OCI-LY7 (cell line): ENCODE results near the gene ZNF804A. TPM values are rescaled to one million over a fixed set of nuclear protein-coding genes. Genes with fewer than 3 reads are reported as not detected.

Experiments used
- BruUV-seq: library from RNA; stranded (reverse); fragments of 400-500 nt; replicated peaks from 2 replicates; lab custom pipeline; 2021; lab: Mats Ljungman, UMichigan
- CTCF ChIA-PET: fragments of 300-600 bp; sonication (Branson Sonifier 250); formaldehyde crosslinking; loops from one replicate; lab custom pipeline; 2022; ENCODE audit warnings: antibody characterized with exemption; ENCODE audit not compliant: unreplicated experiment; lab: Charles Lee
- POLR2A ChIA-PET: fragments of 300-600 bp; sonication (Branson Sonifier 250); formaldehyde crosslinking; loops from one replicate; lab custom pipeline; 2022; ENCODE audit warnings: antibody characterized with exemption; lab: Charles Lee
- DNase-seq: peaks from one replicate; pipeline ENCODE4 v3.0.0-alpha.2; 2015; ENCODE audit warnings: low spot score
- H2AFZ ChIP-seq: fragments of 200-600 bp; sonication (generic), shearing (Covaris generic); 2 replicates; pipeline ENCODE4 v1.6.1; 2014; ENCODE audit warnings: mild to moderate bottlenecking, antibody characterized with exemption, low read length, moderate library complexity
- H3K27ac ChIP-seq: fragments of 200-600 bp; sonication (generic); 2 replicates; pipeline ENCODE4 v1.5.1; 2014; ENCODE audit warnings: mixed run types, low read depth, mild to moderate bottlenecking, moderate library complexity, low read length, inconsistent platforms; ENCODE audit not compliant: poor library complexity, severe bottlenecking
- H3K36me3 ChIP-seq: fragments of 200-600 bp; sonication (generic); 2 replicates; pipeline ENCODE4 v1.6.1; 2014; ENCODE audit warnings: mild to moderate bottlenecking, antibody characterized with exemption, low read length, moderate library complexity, mixed read lengths; ENCODE audit not compliant: insufficient read depth
- H3K4me1 ChIP-seq: fragments of 200-600 bp; sonication (generic); 2 replicates; pipeline ENCODE4 v1.5.1; 2014; ENCODE audit warnings: mild to moderate bottlenecking, low read length; ENCODE audit not compliant: insufficient read depth, poor library complexity, severe bottlenecking
- H3K4me2 ChIP-seq: fragments of 200-600 bp; sonication (generic); 2 replicates; pipeline ENCODE4 v1.6.1; 2014; ENCODE audit warnings: mild to moderate bottlenecking, low read length
- H3K4me3 ChIP-seq: fragments of 200-600 bp; sonication (generic); 2 replicates; pipeline ENCODE4 v1.5.1; 2014; ENCODE audit warnings: mild to moderate bottlenecking, low read depth, low read length; ENCODE audit not compliant: poor library complexity, severe bottlenecking
- H3K79me2 ChIP-seq: fragments of 200-600 bp; sonication (generic); 2 replicates; pipeline ENCODE4 v1.6.1; 2016; ENCODE audit warnings: low read depth, mild to moderate bottlenecking, low read length, moderate library complexity, mixed read lengths; ENCODE audit not compliant: insufficient read depth
- H3K9me2 ChIP-seq: fragments of 200-600 bp; sonication (generic); 2 replicates; pipeline ENCODE4 v1.6.1; 2016; ENCODE audit warnings: mild to moderate bottlenecking, low read length, mixed read lengths; ENCODE audit not compliant: insufficient read depth
- H3K9me3 ChIP-seq: fragments of 200-600 bp; sonication (generic); 2 replicates; pipeline ENCODE4 v1.6.1; 2014; ENCODE audit warnings: mild to moderate bottlenecking, mixed run types, low read length, mixed read lengths
- H4K20me1 ChIP-seq: fragments of 200-600 bp; sonication (generic); 2 replicates; pipeline ENCODE4 v1.6.1; 2014; ENCODE audit warnings: mild to moderate bottlenecking, antibody characterized with exemption, low read length, moderate library complexity, mixed read lengths; ENCODE audit not compliant: insufficient read depth
- EZH2phosphoT487 ChIP-seq: fragments of 200-600 bp; sonication (generic); IDR thresholded peaks from 2 replicates; pipeline ENCODE4 v1.6.1; 2018; ENCODE audit warnings: low read depth, borderline replicate concordance, mild to moderate bottlenecking, mixed run types, antibody characterized with exemption, low read length, moderate library complexity, mixed read lengths
- intact Hi-C: fragments of 100-400 bp; cut with micrococcal nuclease; formaldehyde crosslinking; loops from one replicate; pipeline ENCODE4 v1.10.0; 2022; ENCODE audit not compliant: unreplicated experiment
- total RNA-seq, 2 experiments: library from RNA; depleted of rRNA in 1 of 2; stranded (reverse); fragments of >200 nt in 1 of 2; shearing (Covaris generic) in 1 of 2; gene quantifications; 2 replicates each; pipeline ENCODE4 v1.2.3, GENCODE V29; 2014 to 2022
- TF ChIP-seq, protein P1 (sequence below): fragments of 200-600 bp; sonication (generic); conservative IDR thresholded peaks from 2 replicates; pipeline ENCODE4 v1.5.1; 2014; ENCODE audit warnings: mild to moderate bottlenecking, antibody characterized with exemption, low read length, moderate library complexity, mixed read lengths

Gene ZNF804A
- total RNA-seq, 2 experiments from 2014 or later, result 14.4 to 19.9 TPM

DNA sequence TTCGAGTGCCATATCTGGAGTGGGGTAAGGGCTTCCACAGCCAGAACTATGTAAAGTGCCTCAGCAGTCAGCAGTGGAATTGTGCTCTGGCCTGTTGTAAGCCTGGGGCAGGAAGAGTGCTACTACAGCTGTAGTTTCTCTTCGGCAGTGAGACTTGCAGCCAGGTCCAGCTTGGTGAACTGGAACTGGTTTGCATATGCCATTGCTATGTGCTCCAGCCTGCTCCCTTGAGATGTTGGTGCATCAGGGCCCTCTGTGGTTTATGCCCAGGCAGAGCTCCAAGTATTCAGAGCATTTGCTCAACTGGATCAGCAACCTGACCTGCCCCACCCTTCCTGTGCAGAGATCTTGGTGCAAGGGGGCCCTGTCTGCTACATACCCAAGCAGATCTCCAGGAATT lies 47.8 kb downstream of the ZNF804A start:
- Histone ChIP-seq H3K79me2 (peaks cover 76% of the 10 kb centered on the region), H3K36me3 (peaks cover 29% of the 10 kb centered on the region), H3K4me3 (peak overlapping the region; percentile 37), H3K4me2 (peak overlapping the region; percentile 61), H3K9me3 (peaks cover 15% of the 10 kb centered on the region; the same call in 1 of the 2 replicates), H3K9me2 (no peaks in the 10 kb centered on the region), H3K27ac (peak overlapping the region; percentile 26), H4K20me1 (no peaks in the 10 kb centered on the region), H3K4me1 (peaks cover 32% of the 10 kb centered on the region), H2AFZ (no peak overlapping the region)
- TF ChIP-seq EZH2phosphoT487, result no peak
- TF ChIP-seq, protein P1, sequence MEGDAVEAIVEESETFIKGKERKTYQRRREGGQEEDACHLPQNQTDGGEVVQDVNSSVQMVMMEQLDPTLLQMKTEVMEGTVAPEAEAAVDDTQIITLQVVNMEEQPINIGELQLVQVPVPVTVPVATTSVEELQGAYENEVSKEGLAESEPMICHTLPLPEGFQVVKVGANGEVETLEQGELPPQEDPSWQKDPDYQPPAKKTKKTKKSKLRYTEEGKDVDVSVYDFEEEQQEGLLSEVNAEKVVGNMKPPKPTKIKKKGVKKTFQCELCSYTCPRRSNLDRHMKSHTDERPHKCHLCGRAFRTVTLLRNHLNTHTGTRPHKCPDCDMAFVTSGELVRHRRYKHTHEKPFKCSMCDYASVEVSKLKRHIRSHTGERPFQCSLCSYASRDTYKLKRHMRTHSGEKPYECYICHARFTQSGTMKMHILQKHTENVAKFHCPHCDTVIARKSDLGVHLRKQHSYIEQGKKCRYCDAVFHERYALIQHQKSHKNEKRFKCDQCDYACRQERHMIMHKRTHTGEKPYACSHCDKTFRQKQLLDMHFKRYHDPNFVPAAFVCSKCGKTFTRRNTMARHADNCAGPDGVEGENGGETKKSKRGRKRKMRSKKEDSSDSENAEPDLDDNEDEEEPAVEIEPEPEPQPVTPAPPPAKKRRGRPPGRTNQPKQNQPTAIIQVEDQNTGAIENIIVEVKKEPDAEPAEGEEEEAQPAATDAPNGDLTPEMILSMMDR, result no peak
- DNase-seq, result peak; percentile 78
- intact Hi-C loops, result loop anchor here (5.0 kb wide), 1 partner anchor 81 kb away; no protein-coding TSS in a partner anchor
- ChIA-PET CTCF (no interaction called here), POLR2A (interaction anchor here (0.9 to 2.5 kb wide), 4 partner anchors 10 to 192 kb away, joined by 3 to 18 read pairs (median 3); no protein-coding TSS in a partner anchor)
- BruUV-seq, result no TSS peak

DNA sequence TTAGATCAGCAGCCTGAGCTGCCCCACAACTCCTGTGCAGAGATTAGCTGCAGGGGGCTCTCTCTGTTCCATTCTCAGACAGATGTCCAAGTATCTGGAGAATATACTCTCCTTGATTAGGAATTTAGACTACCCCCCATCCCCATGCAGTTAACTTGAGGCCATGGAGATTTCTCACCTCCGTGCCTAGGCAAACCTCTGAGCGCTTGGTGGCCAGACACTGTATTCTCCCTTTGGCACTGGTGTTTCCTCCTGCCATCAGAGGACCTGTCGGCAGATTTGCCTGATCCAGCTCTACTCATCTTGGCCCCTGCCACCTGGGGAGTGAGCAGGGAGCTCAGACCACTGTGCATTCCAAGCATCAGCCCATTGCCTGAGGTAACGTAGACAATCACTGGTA lies 48.3 kb downstream of the ZNF804A start:
- Histone ChIP-seq H3K4me1 (peaks cover 32% of the 10 kb centered on the region), H4K20me1 (no peaks in the 10 kb centered on the region), H3K9me3 (peaks cover 15% of the 10 kb centered on the region; the same call in 1 of the 2 replicates), H3K27ac (peak overlapping the region; percentile 26), H3K36me3 (peaks cover 31% of the 10 kb centered on the region), H3K79me2 (peaks cover 72% of the 10 kb centered on the region), H3K9me2 (no peaks in the 10 kb centered on the region), H3K4me2 (peak overlapping the region; percentile 61), H2AFZ (no peak overlapping the region), H3K4me3 (no peak overlapping the region)
- TF ChIP-seq, protein P1, result no peak
- no peak for TF ChIP-seq EZH2phosphoT487
- CTCF ChIA-PET, result no interaction called here
- no peak for DNase-seq
- no TSS peak for BruUV-seq
- intact Hi-C loops, result loop anchor here (5.0 kb wide), 1 partner anchor 81 kb away; no protein-coding TSS in a partner anchor
- POLR2A ChIA-PET, result interaction anchor here (0.9 to 2.5 kb wide), 4 partner anchors 10 to 193 kb away, joined by 3 to 18 read pairs (median 4); no protein-coding TSS in a partner anchor

DNA sequence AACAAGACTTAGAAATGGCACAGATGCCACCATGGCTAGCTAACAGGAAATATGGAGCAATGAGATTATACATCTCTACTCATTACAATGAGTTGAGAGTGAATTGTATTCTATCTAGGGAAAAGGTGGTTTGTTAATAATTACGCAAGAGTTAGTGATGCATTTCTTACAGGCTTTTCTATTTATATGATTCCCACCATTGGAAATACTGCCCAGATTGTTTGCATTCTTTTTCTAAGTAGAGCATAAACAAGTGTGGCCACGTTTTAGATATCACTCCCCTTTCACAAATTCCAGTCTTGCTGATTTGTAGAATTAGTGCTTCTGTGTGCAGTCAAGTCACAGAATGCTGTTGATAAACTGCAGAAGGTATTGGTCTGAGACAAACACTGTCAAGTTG lies 56.6 kb downstream of the ZNF804A start:
- intact Hi-C loops, result no loop called here
- H3K9me2 ChIP-seq, result no peaks in the 10 kb centered on the region
- H2AFZ ChIP-seq, result no peak overlapping the region
- TF ChIP-seq, protein P1, result no peak
- TF ChIP-seq EZH2phosphoT487, result no peak
- H4K20me1 ChIP-seq, result peaks cover 5% of the 10 kb centered on the region; the same call in 1 of the 2 replicates
- H3K27ac ChIP-seq, result no peak overlapping the region
- POLR2A ChIA-PET, result no interaction called here
- CTCF ChIA-PET, result no interaction called here
- no peak overlapping the region for H3K4me3 ChIP-seq
- no TSS peak for BruUV-seq
- H3K4me2 ChIP-seq, result no peak overlapping the region
- H3K36me3 ChIP-seq, result peaks cover 41% of the 10 kb centered on the region
- no peak for DNase-seq
- H3K4me1 ChIP-seq, result no peaks in the 10 kb centered on the region
- H3K9me3 ChIP-seq, result no peaks in the 10 kb centered on the region
- H3K79me2 ChIP-seq, result peaks cover 56% of the 10 kb centered on the region
